VCaP (cell line): ENCODE data around the gene MAP6.

Source experiments
- H3K27ac ChIP-seq: fragments of 450-650 bp; 2 replicates; pipeline ENCODE4 v1.5.1; 2017
- TF ChIP-seq, protein P1 (sequence below): fragments of 450-650 bp; conservative IDR thresholded peaks from 2 replicates; pipeline ENCODE4 v1.5.1; 2017; ENCODE audit warnings: mild to moderate bottlenecking, moderate library complexity

Gene MAP6

DNA sequence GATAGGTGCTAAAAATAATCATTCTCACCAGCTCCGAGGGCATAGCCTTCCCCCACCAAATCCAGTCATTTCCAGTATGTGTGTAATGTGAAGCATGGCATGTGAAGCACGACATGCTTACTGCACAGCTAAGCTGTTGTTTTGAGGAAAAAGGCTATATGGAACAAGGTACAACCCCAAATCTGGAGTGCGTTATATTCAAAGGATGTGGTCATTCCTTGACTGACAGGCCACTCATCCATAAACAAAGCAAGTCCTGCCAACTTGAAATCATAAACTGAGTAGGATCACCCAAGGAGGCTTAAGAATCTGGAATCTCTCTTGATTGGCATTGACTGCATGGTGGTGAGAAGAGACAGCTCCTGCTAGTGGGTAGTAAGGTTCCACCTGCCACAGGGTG lies 3.7 kb downstream of the MAP6 start:
- H3K27ac ChIP-seq = no peak overlapping the region
- TF ChIP-seq, protein P1, sequence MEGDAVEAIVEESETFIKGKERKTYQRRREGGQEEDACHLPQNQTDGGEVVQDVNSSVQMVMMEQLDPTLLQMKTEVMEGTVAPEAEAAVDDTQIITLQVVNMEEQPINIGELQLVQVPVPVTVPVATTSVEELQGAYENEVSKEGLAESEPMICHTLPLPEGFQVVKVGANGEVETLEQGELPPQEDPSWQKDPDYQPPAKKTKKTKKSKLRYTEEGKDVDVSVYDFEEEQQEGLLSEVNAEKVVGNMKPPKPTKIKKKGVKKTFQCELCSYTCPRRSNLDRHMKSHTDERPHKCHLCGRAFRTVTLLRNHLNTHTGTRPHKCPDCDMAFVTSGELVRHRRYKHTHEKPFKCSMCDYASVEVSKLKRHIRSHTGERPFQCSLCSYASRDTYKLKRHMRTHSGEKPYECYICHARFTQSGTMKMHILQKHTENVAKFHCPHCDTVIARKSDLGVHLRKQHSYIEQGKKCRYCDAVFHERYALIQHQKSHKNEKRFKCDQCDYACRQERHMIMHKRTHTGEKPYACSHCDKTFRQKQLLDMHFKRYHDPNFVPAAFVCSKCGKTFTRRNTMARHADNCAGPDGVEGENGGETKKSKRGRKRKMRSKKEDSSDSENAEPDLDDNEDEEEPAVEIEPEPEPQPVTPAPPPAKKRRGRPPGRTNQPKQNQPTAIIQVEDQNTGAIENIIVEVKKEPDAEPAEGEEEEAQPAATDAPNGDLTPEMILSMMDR = no peak

DNA sequence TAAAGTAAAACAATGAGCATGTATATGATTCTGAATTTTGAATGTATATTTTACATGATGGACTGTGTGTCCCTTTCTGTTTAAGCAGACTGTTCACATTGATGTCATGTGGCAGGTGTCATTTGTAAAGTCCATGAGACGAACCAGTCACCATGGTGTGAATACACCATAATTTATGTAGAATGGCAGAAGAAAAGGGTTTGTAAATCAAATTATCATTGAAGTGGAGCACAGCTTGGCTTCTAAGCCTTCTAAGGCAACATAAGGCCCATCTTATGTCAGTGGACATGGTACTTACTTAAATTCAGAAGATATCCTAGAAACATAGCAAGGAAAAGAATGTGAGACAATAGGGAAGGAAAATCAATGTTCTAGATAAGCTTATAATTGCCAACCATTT lies 4.4 kb downstream of the MAP6 start:
- H3K27ac ChIP-seq = no peak overlapping the region
- TF ChIP-seq, protein P1 = no peak

DNA sequence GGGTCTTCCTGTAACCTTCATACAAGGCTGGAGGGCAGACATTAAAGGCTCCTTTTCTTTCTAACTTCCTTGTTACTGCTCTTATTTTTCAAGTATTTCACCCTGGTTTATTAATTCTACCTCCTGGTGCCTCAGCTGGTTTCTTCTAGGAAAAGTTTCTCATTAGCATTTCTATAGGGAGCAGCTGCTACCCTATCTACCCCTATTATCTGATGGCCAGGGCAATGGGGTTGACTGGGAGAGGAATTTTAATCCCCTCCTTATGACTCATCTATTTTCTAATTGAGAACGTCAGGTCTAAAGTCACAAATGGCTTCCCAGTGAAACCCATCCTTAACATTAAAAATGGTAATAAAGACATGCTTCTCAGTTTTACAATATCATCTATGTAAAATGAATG lies 5.0 kb downstream of the MAP6 start:
- no peak overlapping the region for H3K27ac ChIP-seq
- TF ChIP-seq, protein P1 = no peak

DNA sequence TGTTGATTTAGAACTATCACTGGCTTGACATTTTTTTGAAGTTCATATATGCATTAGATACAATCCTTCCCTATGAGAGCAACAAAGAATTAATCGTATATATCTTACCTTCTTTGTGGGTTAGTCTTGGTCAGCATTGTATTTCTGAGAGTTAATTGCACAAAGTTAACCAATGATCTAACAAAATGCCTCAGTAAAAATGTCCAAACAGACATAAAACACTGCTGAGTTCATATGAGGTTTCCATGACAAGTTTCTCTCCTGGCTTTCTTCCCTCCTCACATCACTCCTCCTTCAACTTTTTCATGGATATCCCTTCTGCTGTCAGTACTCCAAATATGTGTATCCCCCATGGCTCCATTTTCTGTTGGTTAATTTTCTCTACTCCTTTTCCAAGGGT lies 9.0 kb downstream of the MAP6 start:
- TF ChIP-seq, protein P1 = no peak

DNA sequence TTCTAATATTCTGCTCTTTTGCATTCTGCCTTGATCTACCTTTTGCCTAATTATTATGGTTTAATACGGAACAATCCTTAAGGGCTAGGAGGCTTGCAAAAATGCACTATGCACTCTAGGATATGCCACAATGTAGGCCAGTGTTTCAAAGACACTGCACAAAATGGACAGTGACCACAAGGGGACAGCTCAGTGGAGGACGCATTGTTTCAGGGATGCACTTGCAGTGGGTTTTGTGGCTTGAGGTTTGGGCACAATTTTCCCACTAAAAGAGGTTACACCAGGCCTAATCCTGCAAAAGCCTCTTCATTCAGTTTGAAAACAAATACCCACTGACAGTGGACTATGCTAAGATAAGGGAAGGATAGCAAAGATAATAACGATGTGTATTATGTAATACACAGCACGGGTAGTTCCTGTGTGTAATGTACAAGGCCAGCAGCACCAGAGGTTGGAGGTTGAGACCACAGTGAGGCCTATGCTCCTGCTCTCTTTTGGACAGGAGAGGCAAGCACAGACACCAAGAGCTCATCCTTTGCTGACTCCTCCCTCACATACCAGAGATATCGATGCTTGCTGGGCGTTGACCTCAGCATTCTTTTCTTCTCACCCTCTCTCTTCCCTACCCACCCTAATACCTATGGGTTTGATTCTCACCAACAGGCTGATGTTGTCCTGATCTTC lies 12.7 kb downstream of the MAP6 start:
- no peak overlapping the region for H3K27ac ChIP-seq
- TF ChIP-seq, protein P1 = no peak

More for the DNA sequence above, 9.0 kb downstream of the MAP6 start:
- no peak overlapping the region for H3K27ac ChIP-seq

DNA sequence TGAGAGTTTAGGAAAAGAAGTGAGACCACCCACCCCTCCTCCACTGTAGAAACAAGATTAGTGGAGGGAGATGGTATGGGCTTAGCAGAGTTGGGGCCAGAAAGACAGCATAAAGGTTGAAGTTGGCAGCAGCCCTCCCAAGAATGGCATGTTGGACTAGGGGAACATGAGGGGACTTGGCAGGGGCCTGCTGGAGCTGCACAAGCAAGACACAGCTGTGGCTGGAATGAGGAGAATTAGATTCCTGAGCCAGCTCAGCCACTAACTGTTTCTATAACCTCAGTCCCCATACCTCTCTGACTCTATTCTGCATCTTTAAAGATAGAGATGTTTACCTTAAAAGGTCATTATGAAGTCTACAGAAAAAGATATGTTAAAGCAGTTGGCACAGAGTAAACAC lies 13.2 kb downstream of the MAP6 start:
- TF ChIP-seq, protein P1 = no peak
- H3K27ac ChIP-seq = no peak overlapping the region

DNA sequence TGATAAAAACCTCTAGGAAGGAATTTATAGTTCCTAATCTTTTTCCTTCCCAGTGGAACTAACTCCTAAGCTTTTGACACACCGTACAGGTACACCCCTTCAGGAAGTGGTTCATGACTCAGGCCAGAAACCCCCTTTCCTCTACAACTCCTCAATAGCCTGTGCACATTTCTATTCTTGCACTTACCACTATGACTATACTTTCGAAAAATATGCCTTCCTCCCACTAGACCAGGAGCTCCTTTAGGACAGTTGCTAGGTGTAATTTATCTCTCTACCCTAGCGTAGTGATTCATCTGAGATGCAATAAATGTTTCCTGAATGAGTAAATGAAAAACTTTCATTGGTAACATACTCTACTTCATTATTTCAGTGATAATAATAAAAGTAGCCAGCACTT lies 14.5 kb downstream of the MAP6 start:
- TF ChIP-seq, protein P1 = no peak
- H3K27ac ChIP-seq = no peak overlapping the region
